MM.1S (cell line): ENCODE data around the gene RALA.

Experiments
- EZH2 ChIP-seq: fragments of 300-600 bp; sonication (generic); optimal IDR thresholded peaks from 2 replicates; pipeline ENCODE3; 2017; ENCODE audit warnings: low read depth, mild to moderate bottlenecking, antibody characterized with exemption, low read length, mixed read lengths
- TF ChIP-seq, protein P1 (sequence below): fragments of 300-600 bp; sonication (generic); IDR thresholded peaks from 2 replicates; pipeline ENCODE4 v1.5.1; 2016; ENCODE audit warnings: antibody characterized with exemption, low read length, mixed read lengths

DNA sequence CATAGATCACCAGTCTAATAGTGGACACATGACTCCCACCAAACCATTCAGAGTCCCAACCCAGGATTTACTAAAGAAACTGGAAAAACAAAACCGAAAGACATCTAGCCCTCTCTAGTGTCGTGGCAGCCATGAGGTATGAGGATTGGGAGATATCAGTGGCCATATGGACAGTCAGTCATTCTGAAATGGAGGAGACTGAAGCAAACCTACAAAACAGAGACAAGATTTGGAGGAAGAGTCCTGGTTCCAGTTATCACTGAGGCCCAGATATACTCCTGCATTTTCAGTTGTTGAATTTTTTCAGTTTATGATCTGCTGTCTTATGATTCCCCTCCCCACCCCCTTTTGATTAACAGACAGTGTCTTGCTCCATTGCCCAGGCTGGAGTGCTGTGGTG lies 9.1 kb upstream of the RALA start:
- TF ChIP-seq, protein P1, sequence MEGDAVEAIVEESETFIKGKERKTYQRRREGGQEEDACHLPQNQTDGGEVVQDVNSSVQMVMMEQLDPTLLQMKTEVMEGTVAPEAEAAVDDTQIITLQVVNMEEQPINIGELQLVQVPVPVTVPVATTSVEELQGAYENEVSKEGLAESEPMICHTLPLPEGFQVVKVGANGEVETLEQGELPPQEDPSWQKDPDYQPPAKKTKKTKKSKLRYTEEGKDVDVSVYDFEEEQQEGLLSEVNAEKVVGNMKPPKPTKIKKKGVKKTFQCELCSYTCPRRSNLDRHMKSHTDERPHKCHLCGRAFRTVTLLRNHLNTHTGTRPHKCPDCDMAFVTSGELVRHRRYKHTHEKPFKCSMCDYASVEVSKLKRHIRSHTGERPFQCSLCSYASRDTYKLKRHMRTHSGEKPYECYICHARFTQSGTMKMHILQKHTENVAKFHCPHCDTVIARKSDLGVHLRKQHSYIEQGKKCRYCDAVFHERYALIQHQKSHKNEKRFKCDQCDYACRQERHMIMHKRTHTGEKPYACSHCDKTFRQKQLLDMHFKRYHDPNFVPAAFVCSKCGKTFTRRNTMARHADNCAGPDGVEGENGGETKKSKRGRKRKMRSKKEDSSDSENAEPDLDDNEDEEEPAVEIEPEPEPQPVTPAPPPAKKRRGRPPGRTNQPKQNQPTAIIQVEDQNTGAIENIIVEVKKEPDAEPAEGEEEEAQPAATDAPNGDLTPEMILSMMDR = no peak
- TF ChIP-seq EZH2 = no peak
